GM23338 (cell line): ENCODE results near the gene NT5C2. TPM values are rescaled to one million over a fixed set of nuclear protein-coding genes. Genes with fewer than 3 reads are reported as not detected.

Experiments used
- ATAC-seq: fragments of 200-7000 bp; cut with Tn5 transposase; 3 replicates; pipeline ENCODE4 v1.9.1; 2020
- DNase-seq: peaks from one replicate; pipeline ENCODE4 v3.0.0-alpha.2; 2015; ENCODE audit warnings: low spot score
- H2AFZ ChIP-seq: fragments of 200-600 bp; sonication (generic); 2 replicates; pipeline ENCODE4 v1.8.0; 2016; ENCODE audit warnings: antibody characterized with exemption, mild to moderate bottlenecking, moderate library complexity
- H3F3A ChIP-seq: fragments of 200-600 bp; sonication (generic); replicated peaks from 2 replicates; pipeline ENCODE4 v1.8.0; 2017; ENCODE audit warnings: antibody characterized with exemption, mixed run types, low read depth
- H3K27ac ChIP-seq: fragments of 200-600 bp; sonication (generic); 2 replicates; pipeline ENCODE4 v1.6.1; 2016; ENCODE audit warnings: low read depth
- H3K27me3 ChIP-seq: fragments of 200-600 bp; sonication (generic); 2 replicates; pipeline ENCODE4 v1.8.0; 2016; ENCODE audit warnings: mild to moderate bottlenecking, mixed run types, moderate library complexity; ENCODE audit not compliant: insufficient read depth
- H3K36me3 ChIP-seq: fragments of 200-600 bp; sonication (generic); 2 replicates; pipeline ENCODE4 v1.8.0; 2016; ENCODE audit warnings: mild to moderate bottlenecking; ENCODE audit not compliant: insufficient read depth
- H3K4me1 ChIP-seq: fragments of 200-600 bp; sonication (generic); 2 replicates; pipeline ENCODE4 v1.8.0; 2016; ENCODE audit warnings: mild to moderate bottlenecking, moderate library complexity; ENCODE audit not compliant: insufficient read depth
- H3K4me2 ChIP-seq: fragments of 200-600 bp; sonication (generic); 2 replicates; pipeline ENCODE4 v1.7.1; 2017; ENCODE audit warnings: mixed run types
- H3K4me3 ChIP-seq: fragments of 200-600 bp; sonication (generic); 2 replicates; pipeline ENCODE4 v1.6.1; 2016; ENCODE audit warnings: mixed run types
- H3K79me2 ChIP-seq: fragments of 200-600 bp; sonication (generic); replicated peaks from 2 replicates; pipeline ENCODE4 v1.8.0; 2017; ENCODE audit warnings: mild to moderate bottlenecking; ENCODE audit not compliant: insufficient read depth
- H3K9me2 ChIP-seq: fragments of 200-600 bp; sonication (generic); 2 replicates; pipeline ENCODE4 v1.8.0; 2017; ENCODE audit not compliant: insufficient read depth
- H4K20me1 ChIP-seq: fragments of 200-600 bp; sonication (generic); replicated peaks from 2 replicates; pipeline ENCODE4 v1.8.0; 2017; ENCODE audit warnings: mild to moderate bottlenecking; ENCODE audit not compliant: insufficient read depth
- H3K27ac Mint-ChIP-seq: 2 replicates; pipeline ENCODE4 v1.8.0; 2020; ENCODE audit warnings: inconsistent platforms, mild to moderate bottlenecking, moderate library complexity, mixed read lengths
- H3K27me3 Mint-ChIP-seq: 3 replicates; pipeline ENCODE4 v1.8.0; 2022; ENCODE audit warnings: low read depth, mild to moderate bottlenecking, moderate library complexity, mixed read lengths, inconsistent platforms; ENCODE audit not compliant: insufficient read depth, poor library complexity
- H3K36me3 Mint-ChIP-seq: 3 replicates; pipeline ENCODE4 v1.8.0; 2021; ENCODE audit warnings: low read depth, mild to moderate bottlenecking, inconsistent platforms, moderate library complexity, mixed read lengths
- H3K4me1 Mint-ChIP-seq: 3 replicates; pipeline ENCODE4 v1.8.0; 2020; ENCODE audit warnings: mild to moderate bottlenecking, inconsistent platforms, mixed read lengths
- H3K4me3 Mint-ChIP-seq: 3 replicates; pipeline ENCODE4 v1.8.0; 2021; ENCODE audit warnings: moderate library complexity, mild to moderate bottlenecking, inconsistent platforms, mixed read lengths
- H3K9me3 Mint-ChIP-seq: 3 replicates; pipeline ENCODE4 v1.8.0; 2020; ENCODE audit warnings: moderate library complexity, mild to moderate bottlenecking, inconsistent platforms, mixed read lengths
- CREB1 ChIP-seq: fragments of 250-450 bp; sonication (Bioruptor Pico); IDR thresholded peaks from 2 replicates; pipeline ENCODE4 v1.5.0; 2020; ENCODE audit warnings: low read depth, mild to moderate bottlenecking, moderate library complexity
- ETS1 ChIP-seq: IDR thresholded peaks from 2 replicates; pipeline ENCODE4 v1.6.1; 2016; ENCODE audit warnings: antibody characterized with exemption
- EZH2phosphoT487 ChIP-seq: fragments of 200-600 bp; sonication (generic); IDR thresholded peaks from one replicate; pipeline ENCODE4 v1.8.1; 2018; ENCODE audit warnings: antibody characterized with exemption; ENCODE audit not compliant: unreplicated experiment
- JUNB ChIP-seq: IDR thresholded peaks from one replicate; pipeline ENCODE4 v1.6.1; 2016; ENCODE audit warnings: antibody characterized with exemption; ENCODE audit not compliant: unreplicated experiment
- POLR2AphosphoS5 ChIP-seq: IDR thresholded peaks from 2 replicates; pipeline ENCODE4 v1.6.1; 2016; ENCODE audit warnings: antibody characterized with exemption, low read depth
- REST ChIP-seq: IDR thresholded peaks from one replicate; pipeline ENCODE4 v1.6.1; 2018; ENCODE audit warnings: antibody characterized with exemption; ENCODE audit not compliant: unreplicated experiment
- STAT1 ChIP-seq: IDR thresholded peaks from one replicate; pipeline ENCODE4 v1.6.1; 2016; ENCODE audit warnings: antibody characterized with exemption; ENCODE audit not compliant: unreplicated experiment
- ZNF114 ChIP-seq: fragments of 250-450 bp; sonication (Bioruptor Pico); IDR thresholded peaks from 2 replicates; pipeline ENCODE4 v1.5.0; 2020; ENCODE audit warnings: mild to moderate bottlenecking, moderate library complexity
- ZNF331 ChIP-seq: fragments of 250-450 bp; sonication (Bioruptor Pico); IDR thresholded peaks from 2 replicates; pipeline ENCODE4 v1.5.0; 2020; ENCODE audit warnings: low read depth, mild to moderate bottlenecking, moderate library complexity
- ZNF462 ChIP-seq: fragments of 250-450 bp; sonication (Bioruptor Pico); IDR thresholded peaks from 2 replicates; pipeline ENCODE4 v1.5.0; 2020; ENCODE audit warnings: mild to moderate bottlenecking, moderate library complexity
- polyA plus RNA-seq: library from polyadenylated mRNA; unstranded; fragments of >200 nt; fragmentation: Nextera tagmentation; extraction: Ambion mirVana; gene quantifications from 2 replicates; pipeline ENCODE4 v1.2.1, GENCODE V29; 2016
- total RNA-seq: library from RNA; depleted of rRNA; stranded (reverse); fragments of >200 nt; shearing (Covaris generic); gene quantifications from 2 replicates; pipeline ENCODE4 v1.2.3, GENCODE V29; 2014

Gene NT5C2
- total and polyA plus RNA-seq, 2 experiments from 2014 or later: 33.9 to 85.4 TPM

- no peak for TF ChIP-seq REST
- TF ChIP-seq CREB1 (CRISPR knock-in tag): no peak
- no peak for TF ChIP-seq STAT1
Measured at GRCh38 chr10:103120546-103120945, 72.5 kb downstream of the NT5C2 start (continued).

GRCh38 chr10:103117247-103117646, 75.8 kb downstream of the NT5C2 start:
- no peak for ATAC-seq

More at GRCh38 chr10:103117247-103117646, 75.8 kb downstream of the NT5C2 start:
- Histone ChIP-seq H3K4me2 (no peak overlapping the region), H3K36me3 (no peaks in the 10 kb centered on the region), H3K27me3 (no peaks in the 10 kb centered on the region), H3F3A (no peaks in the 10 kb centered on the region), H3K27ac (no peak overlapping the region), H3K79me2 (peaks cover 27% of the 10 kb centered on the region), H4K20me1 (peaks cover 5% of the 10 kb centered on the region; the same call in 1 of the 2 replicates), H2AFZ (no peak overlapping the region), H3K4me1 (peaks cover 16% of the 10 kb centered on the region; the same call in 1 of the 2 replicates), H3K4me3 (no peak overlapping the region), H3K9me2 (no peaks in the 10 kb centered on the region)
- H3K27ac Mint-ChIP-seq: no peak overlapping the region
- TF ChIP-seq ZNF331 (no peak), ZNF462 (no peak), POLR2AphosphoS5 (no peak), ETS1 (no peak), CREB1 (CRISPR knock-in tag) (no peak), ZNF114 (CRISPR knock-in tag) (no peak), REST (no peak), JUNB (no peak), EZH2phosphoT487 (no peak), STAT1 (no peak)
- no peak overlapping the region for H3K4me3 Mint-ChIP-seq
- H3K27me3 Mint-ChIP-seq: peaks cover 3% of the 10 kb centered on the region
- no peaks in the 10 kb centered on the region for H3K9me3 Mint-ChIP-seq
- H3K4me1 Mint-ChIP-seq: peaks cover 7% of the 10 kb centered on the region; the same call in 2 of the 3 replicates
- H3K36me3 Mint-ChIP-seq: no peaks in the 10 kb centered on the region
- DNase-seq: no peak
